ENCODE measurements around the gene ATE1.

- TF ChIP-seq POLR2A (IDR thresholded peaks at IDR 0.05) (no peak), EP300 (IDR thresholded peaks at IDR 0.05) (no peak), POLR2AphosphoS5 (IDR thresholded peaks at IDR 0.05) (no peak)
- TF ChIP-seq, protein P1, sequence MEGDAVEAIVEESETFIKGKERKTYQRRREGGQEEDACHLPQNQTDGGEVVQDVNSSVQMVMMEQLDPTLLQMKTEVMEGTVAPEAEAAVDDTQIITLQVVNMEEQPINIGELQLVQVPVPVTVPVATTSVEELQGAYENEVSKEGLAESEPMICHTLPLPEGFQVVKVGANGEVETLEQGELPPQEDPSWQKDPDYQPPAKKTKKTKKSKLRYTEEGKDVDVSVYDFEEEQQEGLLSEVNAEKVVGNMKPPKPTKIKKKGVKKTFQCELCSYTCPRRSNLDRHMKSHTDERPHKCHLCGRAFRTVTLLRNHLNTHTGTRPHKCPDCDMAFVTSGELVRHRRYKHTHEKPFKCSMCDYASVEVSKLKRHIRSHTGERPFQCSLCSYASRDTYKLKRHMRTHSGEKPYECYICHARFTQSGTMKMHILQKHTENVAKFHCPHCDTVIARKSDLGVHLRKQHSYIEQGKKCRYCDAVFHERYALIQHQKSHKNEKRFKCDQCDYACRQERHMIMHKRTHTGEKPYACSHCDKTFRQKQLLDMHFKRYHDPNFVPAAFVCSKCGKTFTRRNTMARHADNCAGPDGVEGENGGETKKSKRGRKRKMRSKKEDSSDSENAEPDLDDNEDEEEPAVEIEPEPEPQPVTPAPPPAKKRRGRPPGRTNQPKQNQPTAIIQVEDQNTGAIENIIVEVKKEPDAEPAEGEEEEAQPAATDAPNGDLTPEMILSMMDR (IDR thresholded peaks at IDR 0.05), result no peak
Observed at GRCh38 chr10:121880895-121881294, 46.9 kb downstream of the ATE1 start.
